Mesodermal cell (in vitro differentiated cells): ENCODE results near the gene CCDC190.
"Not testable (repeated sequence)": the region's sequence is repeated elsewhere in the genome, so short reads cannot be mapped to it uniquely, and the experiment has no call there.

Experiments used
- H3K27ac ChIP-seq: 2 replicates; pipeline ENCODE4 v1.7.0; 2013; ENCODE audit warnings: mild to moderate bottlenecking, low read depth, low read length, moderate library complexity; ENCODE audit not compliant: severe bottlenecking
- H3K36me3 ChIP-seq: 2 replicates; pipeline ENCODE4 v1.7.1; 2013; ENCODE audit warnings: mild to moderate bottlenecking, low read length, moderate library complexity; ENCODE audit not compliant: control insufficient read depth, insufficient read depth
- H3K4me1 ChIP-seq: one replicate; pipeline ENCODE4 v1.7.1; 2013; ENCODE audit warnings: mild to moderate bottlenecking, low read length; ENCODE audit not compliant: insufficient read depth, control insufficient read depth, poor library complexity, severe bottlenecking
- H3K4me3 ChIP-seq: 2 replicates; pipeline ENCODE4 v1.7.0; 2013; ENCODE audit warnings: low read length, control low read depth, mild to moderate bottlenecking; ENCODE audit not compliant: insufficient read depth, poor library complexity, severe bottlenecking; ENCODE audit errors: extremely low read depth
- H3K9me3 ChIP-seq: 2 replicates; pipeline ENCODE4 v1.7.1; 2013; ENCODE audit warnings: mild to moderate bottlenecking, low read length, moderate library complexity; ENCODE audit not compliant: control insufficient read depth
- WGBS, 2 experiments: methylation state at CpG; one replicate each; pipeline ENCODE4 v1.1.5; 2013; ENCODE audit warnings: missing lambda C conversion rate in 2 of 2; ENCODE audit not compliant: insufficient coverage in 2 of 2; 5-methylcytosine and 5-hydroxymethylcytosine counted together

The CCDC190 gene

GRCh38 chr1:162878000-162878596, 17.1 kb upstream of the CCDC190 start:
- Histone ChIP-seq H3K4me3 (no peak overlapping the region), H3K36me3 (no peaks in the 10 kb centered on the region), H3K27ac (no peak overlapping the region), H3K9me3 (no peaks in the 10 kb centered on the region), H3K4me1 (peaks cover 3% of the 10 kb centered on the region)
- 0 to 52% methylated on average over 2 to 3 of the region's 4 CpGs for WGBS, 2 experiments

GRCh38 chr1:162877412-162877811, 16.4 kb upstream of the CCDC190 start:
- H3K4me3 ChIP-seq = no peak overlapping the region
- WGBS, 2 experiments = 91 to 100% methylated on average over 1 to 3 of the region's 3 CpGs
- H3K27ac ChIP-seq = no peak overlapping the region
- H3K36me3 ChIP-seq = no peaks in the 10 kb centered on the region
- no peaks in the 10 kb centered on the region for H3K9me3 ChIP-seq
- H3K4me1 ChIP-seq = peaks cover 3% of the 10 kb centered on the region

- Histone ChIP-seq H3K9me3 (no peaks in the 10 kb centered on the region), H3K4me3 (no peak overlapping the region), H3K4me1 (peaks cover 3% of the 10 kb centered on the region), H3K27ac (no peak overlapping the region), H3K36me3 (no peaks in the 10 kb centered on the region)
- 67 to 100% methylated on average over 1 to 2 of the region's 3 CpGs for WGBS, 2 experiments
Measured at GRCh38 chr1:162876751-162877150, 15.8 kb upstream of the CCDC190 start.

- Histone ChIP-seq H3K9me3 (peaks cover 4% of the 10 kb centered on the region), H3K27ac (no peak overlapping the region), H3K36me3 (no peaks in the 10 kb centered on the region), H3K4me1 (peaks cover 3% of the 10 kb centered on the region), H3K4me3 (no peak overlapping the region)
- 82 to 91% methylated on average over 2 to 6 of the region's 8 CpGs for WGBS, 2 experiments
Measured at GRCh38 chr1:162873671-162874666, 13.0 kb upstream of the CCDC190 start.

GRCh38 chr1:162872981-162873380, 12.0 kb upstream of the CCDC190 start:
- WGBS, 2 experiments = 100% methylated on average over 1 to 2 of the region's 3 CpGs
- H3K27ac ChIP-seq = no peak overlapping the region
- no peak overlapping the region for H3K4me3 ChIP-seq
- peaks cover 4% of the 10 kb centered on the region for H3K9me3 ChIP-seq
- H3K36me3 ChIP-seq = no peaks in the 10 kb centered on the region
- no peaks in the 10 kb centered on the region for H3K4me1 ChIP-seq

- H3K4me1 ChIP-seq, H3K9me3 ChIP-seq, H3K36me3 ChIP-seq, H3K4me3 ChIP-seq, H3K27ac ChIP-seq: not testable (repeated sequence)
- no CpG with 5 or more reads among the region's 1 CpG for WGBS, 2 experiments
Measured at GRCh38 chr1:162871417-162871816, 10.4 kb upstream of the CCDC190 start.

GRCh38 chr1:162868972-162869371, 8.0 kb upstream of the CCDC190 start:
- WGBS, 2 experiments = 100% methylated on average over 4 of the region's 5 CpGs; no CpG with 5 or more reads in 1 of the 2 experiments
- H3K36me3 ChIP-seq = no peaks in the 10 kb centered on the region
- H3K9me3 ChIP-seq = peaks cover 4% of the 10 kb centered on the region
- no peak overlapping the region for H3K27ac ChIP-seq
- H3K4me3 ChIP-seq = no peak overlapping the region
- H3K4me1 ChIP-seq = no peaks in the 10 kb centered on the region

- 93 to 100% methylated on average over 2 to 4 of the region's 5 CpGs for WGBS, 2 experiments
- no peak overlapping the region for H3K27ac ChIP-seq
- no peaks in the 10 kb centered on the region for H3K36me3 ChIP-seq
- H3K4me1 ChIP-seq = no peaks in the 10 kb centered on the region
- no peak overlapping the region for H3K4me3 ChIP-seq
- no peaks in the 10 kb centered on the region for H3K9me3 ChIP-seq
Measured at GRCh38 chr1:162861625-162862024, 650 bp upstream of the CCDC190 start.

GRCh38 chr1:162859191-162859590, 1.8 kb downstream of the CCDC190 start:
- Histone ChIP-seq H3K4me3 (no peak overlapping the region), H3K36me3 (no peaks in the 10 kb centered on the region), H3K4me1 (no peaks in the 10 kb centered on the region), H3K27ac (no peak overlapping the region), H3K9me3 (no peaks in the 10 kb centered on the region)
- 50 to 67% methylated on average over 1 of the region's 1 CpG for WGBS, 2 experiments

- Histone ChIP-seq H3K4me1 (no peaks in the 10 kb centered on the region), H3K9me3 (no peaks in the 10 kb centered on the region), H3K27ac (no peak overlapping the region), H3K36me3 (no peaks in the 10 kb centered on the region), H3K4me3 (no peak overlapping the region)
Measured at GRCh38 chr1:162857850-162858249, 3.1 kb downstream of the CCDC190 start.

GRCh38 chr1:162856260-162856659, 4.7 kb downstream of the CCDC190 start:
- Histone ChIP-seq H3K36me3 (no peaks in the 10 kb centered on the region), H3K27ac (no peak overlapping the region), H3K4me1 (no peaks in the 10 kb centered on the region), H3K4me3 (no peak overlapping the region), H3K9me3 (no peaks in the 10 kb centered on the region)
- WGBS, 2 experiments = 93 to 100% methylated on average over 1 to 2 of the region's 2 CpGs
